ENCODE data around the gene PTPRN2. TPM values are rescaled to one million over a fixed set of nuclear protein-coding genes. Genes with fewer than 3 reads are reported as not detected.

The PTPRN2 gene
- total RNA-seq, 1 experiment from 2014 or later = 0.16 TPM

- no peak for DNase-seq (ENCODE audit: low read depth, low spot score)
- in situ Hi-C loops (cut with HindIII; ENCODE audit: low pct_unique_long_range_greater_than_20kb, low sequenced_read_pairs) = no loop called here
Observed at GRCh38 chr7:158019726-158020705, 567.6 kb downstream of the PTPRN2 start.

DNA sequence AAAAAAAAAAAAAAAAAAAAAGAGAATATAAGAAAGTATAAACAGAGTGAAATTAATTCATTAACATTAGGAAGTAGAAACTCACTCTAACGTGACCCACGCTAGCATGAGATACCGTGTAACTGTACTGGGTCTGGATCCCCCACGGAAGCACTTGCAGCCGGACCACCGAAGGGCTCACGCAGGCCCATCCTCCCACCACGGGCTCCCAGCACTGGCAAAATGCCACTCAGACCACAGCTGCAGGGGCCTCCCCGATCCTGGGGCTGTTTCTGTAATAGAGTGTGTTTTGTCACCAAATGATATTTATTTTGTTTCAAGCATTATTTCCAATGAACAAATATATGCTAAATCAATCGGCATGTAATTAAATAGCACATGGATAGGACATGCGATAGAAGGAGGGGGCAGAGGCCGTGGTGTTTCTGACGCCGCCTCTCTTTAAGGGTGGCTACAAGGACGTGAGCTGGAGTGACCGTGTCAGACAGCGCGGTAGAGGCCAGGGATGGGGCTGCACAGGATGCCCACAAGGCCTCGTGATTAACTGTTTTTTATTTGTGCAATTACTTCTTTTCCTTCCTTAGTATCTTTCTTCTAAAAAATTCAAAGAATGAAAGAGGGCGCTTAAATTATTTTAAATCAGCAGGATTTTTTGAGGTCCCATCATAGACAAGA is 568.5 kb downstream of the PTPRN2 start:
- in situ Hi-C loops (cut with HindIII; ENCODE audit: low pct_unique_long_range_greater_than_20kb, low sequenced_read_pairs) = no loop called here
- DNase-seq (ENCODE audit: low read depth, low spot score) = no peak

DNA sequence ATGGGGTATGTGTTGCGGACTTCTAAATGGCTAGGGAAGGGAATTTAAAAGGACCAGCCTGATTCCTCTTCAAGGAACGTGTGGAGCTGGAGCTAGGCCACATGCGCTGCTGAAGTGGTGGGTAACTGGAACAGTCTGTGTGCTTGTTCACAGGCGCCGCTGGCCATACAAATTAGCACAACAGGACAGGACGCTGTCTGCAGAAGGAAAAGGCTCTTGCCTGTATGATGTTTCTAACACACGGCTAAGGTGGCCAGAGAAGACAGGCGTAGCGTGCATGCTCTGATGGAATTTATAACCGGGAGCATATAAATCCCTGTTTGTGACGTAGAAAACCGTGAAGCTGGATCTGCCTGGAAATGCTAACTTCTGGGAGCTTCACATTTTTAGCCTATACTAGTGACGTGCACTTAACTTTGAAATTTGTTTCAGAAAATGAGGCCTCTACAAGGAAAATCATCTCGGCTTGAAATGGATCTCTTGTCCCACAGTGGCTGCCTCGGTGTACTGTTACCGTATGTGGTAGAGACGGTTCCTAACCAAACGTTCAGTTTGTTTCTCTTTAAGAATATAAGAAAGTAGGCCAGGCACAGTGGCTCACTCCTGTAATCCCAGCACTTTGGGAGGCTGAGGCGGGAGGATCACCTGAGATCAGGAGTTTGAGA is 569.4 kb downstream of the PTPRN2 start:
- in situ Hi-C loops (cut with HindIII; ENCODE audit: low pct_unique_long_range_greater_than_20kb, low sequenced_read_pairs) = no loop called here

DNA sequence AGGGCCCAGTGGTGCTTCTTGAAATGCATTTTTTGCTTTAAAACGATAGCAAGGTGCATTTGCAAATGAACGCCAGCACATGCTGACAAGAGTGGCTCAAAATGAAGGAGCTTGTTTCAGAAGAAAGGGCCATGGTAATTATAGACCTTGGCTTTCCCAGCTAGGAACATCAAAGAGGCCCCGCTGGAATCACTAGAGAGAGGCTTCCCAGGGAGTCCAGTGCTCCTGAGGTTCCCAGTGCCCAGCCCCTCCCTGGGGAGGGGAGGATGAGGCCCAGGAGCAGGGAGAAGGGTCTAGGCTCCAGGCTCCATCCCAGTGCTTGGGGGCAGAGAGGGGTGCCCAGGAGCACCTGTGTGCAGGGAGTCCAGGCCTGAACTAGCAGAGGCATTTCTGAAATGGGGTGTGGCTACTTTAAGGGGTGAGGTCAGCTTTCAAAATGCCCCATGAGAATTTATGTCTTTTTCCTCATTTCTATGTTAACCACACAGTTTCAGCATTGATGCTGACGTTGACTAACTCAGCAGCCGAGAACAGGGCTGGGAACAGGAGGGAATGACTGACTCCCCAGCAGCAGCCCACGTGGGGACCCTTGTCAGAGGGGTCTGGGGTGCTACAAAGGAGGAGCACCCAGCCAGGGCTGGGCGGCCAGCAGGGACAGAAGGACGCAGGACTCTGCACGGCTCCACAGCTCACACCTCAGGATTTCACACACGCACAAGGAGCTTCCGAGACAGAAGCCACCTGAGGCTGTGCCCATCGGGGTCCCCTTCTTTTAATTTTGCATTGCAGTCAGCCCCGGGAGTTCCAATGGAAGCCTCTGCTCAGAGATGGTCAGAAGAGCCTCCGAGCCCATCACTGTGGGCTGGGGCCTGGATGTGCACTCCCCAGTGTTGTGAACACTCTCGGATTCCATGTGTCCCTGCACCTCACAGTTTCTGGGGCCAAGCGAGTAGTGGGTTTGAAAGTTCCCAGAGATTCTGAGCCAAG is 570.2 kb downstream of the PTPRN2 start:
- in situ Hi-C loops (cut with HindIII; ENCODE audit: low pct_unique_long_range_greater_than_20kb, low sequenced_read_pairs) = no loop called here
- DNase-seq (ENCODE audit: low read depth, low spot score) = no peak

More for the DNA sequence above, 569.4 kb downstream of the PTPRN2 start:
- DNase-seq (ENCODE audit: low read depth, low spot score) = no peak

DNA sequence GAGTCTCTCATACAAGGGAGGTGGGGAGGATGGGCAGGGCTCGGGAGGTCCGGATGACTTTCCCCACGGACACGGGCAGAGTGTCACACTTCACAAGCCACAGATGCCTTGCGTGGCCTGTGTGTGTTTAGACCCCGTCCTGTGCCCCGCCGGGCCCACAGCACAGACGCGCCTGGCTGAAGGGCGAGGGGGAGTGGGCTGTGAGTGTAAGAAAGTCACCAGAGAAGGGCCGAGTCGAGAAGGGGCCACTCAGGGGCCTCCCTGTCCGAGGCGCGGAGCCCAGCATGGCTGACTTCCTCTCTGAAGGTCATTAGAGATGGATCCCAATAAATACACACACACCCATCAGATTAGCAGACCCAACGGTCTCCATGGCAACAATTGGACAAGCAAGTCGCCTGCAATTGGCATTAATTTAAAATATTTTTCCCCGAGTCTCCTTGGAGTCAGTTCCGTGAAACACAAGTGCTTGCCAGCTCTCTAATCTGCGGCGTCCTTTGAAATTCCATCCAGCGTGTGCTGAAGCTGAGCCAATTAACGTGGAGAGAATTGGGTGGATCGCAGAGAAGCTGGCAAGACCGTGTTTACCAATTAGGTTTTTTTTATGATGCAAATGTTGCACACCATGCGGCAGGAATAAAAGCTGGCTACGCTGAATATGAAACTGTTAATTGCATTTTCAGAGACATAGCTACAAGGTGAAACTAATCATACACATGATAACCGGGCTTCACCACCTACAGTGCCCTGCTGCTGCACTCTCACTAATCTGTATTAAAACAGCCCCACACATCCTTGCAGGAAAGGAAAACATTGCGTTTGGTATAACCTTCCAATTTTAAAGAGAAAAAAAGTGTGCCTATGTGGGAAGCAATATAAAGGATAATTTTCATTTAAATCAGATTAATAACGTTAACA is 571.2 kb downstream of the PTPRN2 start:
- DNase-seq (ENCODE audit: low read depth, low spot score) = no peak
- in situ Hi-C loops (cut with HindIII; ENCODE audit: low pct_unique_long_range_greater_than_20kb, low sequenced_read_pairs) = no loop called here

DNA sequence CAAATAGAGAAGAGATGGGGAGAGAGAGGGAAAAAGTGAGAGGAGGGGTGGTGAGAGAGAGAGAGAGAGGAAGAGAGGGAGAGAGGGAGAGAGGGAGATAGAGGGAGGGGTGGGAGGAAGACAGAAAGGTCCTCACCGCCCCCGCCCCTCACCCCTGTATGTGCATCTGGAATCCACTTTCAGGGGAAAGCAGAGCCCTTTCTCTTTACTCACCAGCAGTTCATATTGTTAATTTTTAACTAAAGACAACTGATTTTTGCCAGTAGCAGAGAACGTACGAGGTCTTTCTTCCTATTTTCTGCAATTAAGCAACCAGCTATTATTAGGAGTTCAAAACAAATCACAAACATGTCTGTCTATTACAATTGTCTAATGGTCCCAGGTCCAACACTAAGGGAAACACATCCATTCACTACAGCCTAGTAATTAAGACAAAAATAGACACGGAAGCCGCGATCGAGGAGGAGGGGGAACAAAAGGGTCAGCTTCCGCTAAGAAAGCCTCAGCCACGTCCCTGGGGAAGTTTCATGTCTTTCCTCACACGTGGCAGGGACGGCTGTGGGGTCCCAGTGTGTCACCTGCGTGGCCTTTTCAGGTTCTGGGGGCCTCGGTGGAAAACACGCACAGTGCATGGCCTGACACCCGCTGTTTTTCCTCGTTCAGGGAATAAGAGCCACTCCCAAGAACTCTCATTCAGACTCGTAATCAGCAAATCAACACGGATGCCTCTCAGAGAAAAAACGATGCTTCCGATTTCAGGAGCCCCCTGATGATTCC is 572.0 kb downstream of the PTPRN2 start:
- in situ Hi-C loops (cut with HindIII; ENCODE audit: low pct_unique_long_range_greater_than_20kb, low sequenced_read_pairs) = no loop called here
- no peak for DNase-seq (ENCODE audit: low read depth, low spot score)

DNA sequence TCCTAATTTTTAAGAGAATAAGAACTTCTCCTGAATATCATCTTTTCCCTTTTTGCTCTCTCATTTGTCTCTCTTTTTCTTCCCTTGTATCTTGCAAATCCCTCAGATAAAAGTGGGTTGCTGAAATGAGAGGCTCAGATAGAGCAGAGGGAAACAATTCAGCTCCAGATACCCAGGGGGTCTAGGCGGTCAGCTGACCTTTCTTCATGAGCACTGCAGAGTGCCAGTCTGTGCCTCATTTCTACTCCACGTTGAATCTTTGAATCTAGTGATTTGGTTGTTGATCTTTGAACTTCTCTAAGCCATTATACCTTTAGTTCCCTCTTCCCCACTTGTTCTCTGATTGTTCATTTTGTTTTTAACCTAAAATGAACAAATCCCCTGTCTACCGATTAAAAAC is 572.6 kb downstream of the PTPRN2 start:
- no peak for DNase-seq (ENCODE audit: low read depth, low spot score)
- in situ Hi-C loops (cut with HindIII; ENCODE audit: low pct_unique_long_range_greater_than_20kb, low sequenced_read_pairs) = no loop called here

DNA sequence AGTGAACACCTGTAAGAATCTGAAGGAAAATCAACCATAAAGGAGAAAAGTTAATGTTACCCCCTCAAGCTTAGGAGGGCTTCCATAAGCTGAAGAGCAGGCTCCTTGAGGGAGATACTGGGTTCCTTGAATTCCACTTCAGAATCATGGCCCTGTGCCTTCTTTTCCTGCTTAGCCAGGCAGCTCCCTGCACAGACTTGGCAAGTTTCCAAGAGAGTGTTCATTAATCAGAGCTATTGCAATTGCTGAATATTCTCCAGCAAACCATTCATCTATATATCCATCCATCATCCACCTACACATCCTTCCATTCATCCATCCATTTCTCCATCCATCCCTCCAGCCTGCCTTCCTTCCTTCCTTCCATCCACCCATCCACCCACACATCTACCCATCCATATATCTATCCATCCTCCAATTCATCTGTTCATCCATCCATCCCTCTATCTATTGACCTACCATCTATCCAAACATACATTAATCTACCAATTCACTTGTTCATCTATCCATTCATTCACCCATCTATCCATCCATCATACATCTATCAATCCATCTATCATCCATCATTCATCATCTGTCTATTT is 574.4 kb downstream of the PTPRN2 start:
- in situ Hi-C loops (cut with HindIII; ENCODE audit: low pct_unique_long_range_greater_than_20kb, low sequenced_read_pairs) = no loop called here

GRCh38 chr7:158011941-158012340 is 575.7 kb downstream of the PTPRN2 start:
- DNase-seq (ENCODE audit: low read depth, low spot score) = no peak
- in situ Hi-C loops (cut with HindIII; ENCODE audit: low pct_unique_long_range_greater_than_20kb, low sequenced_read_pairs) = no loop called here

More for the DNA sequence above, 574.4 kb downstream of the PTPRN2 start:
- DNase-seq (ENCODE audit: low read depth, low spot score) = no peak

DNA sequence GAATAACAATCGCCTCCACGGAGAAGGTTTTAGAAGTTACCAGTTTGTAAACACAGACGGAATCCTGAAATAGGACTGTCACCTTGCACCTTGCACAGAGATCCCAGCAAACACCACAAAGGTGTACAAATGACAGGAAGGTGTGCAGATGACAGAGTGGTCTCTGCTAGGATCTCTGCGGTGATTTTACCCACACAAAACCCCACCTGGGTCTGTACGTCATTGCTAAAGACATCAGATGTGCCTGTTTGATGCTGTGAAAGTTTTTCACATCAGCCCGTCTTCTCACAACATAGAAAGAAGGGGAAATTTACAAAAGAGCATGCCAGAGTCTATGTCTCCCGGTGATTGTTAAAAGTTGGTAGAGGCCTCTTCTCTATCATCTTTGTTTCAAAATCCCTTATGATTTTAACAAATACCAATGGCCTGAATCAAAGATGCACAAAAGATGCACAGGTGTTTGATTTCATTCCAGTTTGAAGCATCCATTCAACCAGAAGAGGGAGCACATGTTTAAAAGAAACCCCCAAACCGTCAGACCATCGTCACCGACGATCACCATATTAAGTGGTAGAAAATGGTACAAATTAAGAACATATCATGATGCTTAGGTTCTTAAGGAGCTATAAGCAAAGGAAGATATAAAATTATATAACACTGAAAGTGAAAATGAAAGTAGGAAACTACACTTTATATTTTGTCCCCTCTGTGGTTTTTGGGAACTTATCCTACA is 576.5 kb downstream of the PTPRN2 start:
- DNase-seq (ENCODE audit: low read depth, low spot score) = no peak

DNA sequence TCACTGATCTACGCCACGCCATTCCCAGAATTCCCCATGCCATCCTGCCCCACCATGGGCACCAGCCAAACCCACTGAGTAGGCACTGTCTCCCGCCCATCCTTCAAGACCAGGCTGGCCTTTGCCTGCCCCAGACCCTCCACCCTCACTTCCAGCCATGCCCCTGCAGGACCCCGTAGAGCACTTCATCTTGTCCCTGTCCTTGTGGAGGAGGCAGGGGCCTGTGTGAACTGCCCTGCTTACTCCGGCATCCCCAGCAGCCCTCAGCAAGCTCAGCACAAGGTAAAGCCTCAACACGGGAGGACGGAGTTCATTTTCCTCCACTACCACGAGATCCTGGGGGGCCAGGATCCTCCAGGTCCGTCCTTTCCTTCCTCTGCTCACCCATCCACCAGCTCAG is 577.7 kb downstream of the PTPRN2 start:
- DNase-seq (ENCODE audit: low read depth, low spot score) = no peak
- in situ Hi-C loops (cut with HindIII; ENCODE audit: low pct_unique_long_range_greater_than_20kb, low sequenced_read_pairs) = no loop called here

More for the DNA sequence above, 576.5 kb downstream of the PTPRN2 start:
- in situ Hi-C loops (cut with HindIII; ENCODE audit: low pct_unique_long_range_greater_than_20kb, low sequenced_read_pairs) = no loop called here

DNA sequence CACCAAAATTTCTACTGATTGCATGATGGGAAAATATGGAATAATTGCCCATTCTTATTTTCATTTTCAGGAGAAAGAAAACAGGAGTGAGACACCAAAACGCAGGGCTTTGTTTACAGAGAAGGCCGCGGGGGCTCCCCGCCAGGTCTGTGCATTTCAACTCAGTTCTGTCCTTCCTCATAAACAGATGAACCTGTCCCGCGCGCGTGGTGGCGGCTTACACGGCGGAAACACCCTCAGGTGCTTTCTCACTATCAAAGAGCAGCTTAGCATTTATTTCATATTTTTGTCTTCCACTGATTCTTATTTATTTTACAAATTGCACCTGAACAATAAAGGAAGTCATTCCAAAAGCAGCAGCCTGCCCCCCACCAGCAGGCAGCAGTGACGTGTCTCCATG is 579.4 kb downstream of the PTPRN2 start:
- in situ Hi-C loops (cut with HindIII; ENCODE audit: low pct_unique_long_range_greater_than_20kb, low sequenced_read_pairs) = no loop called here
- DNase-seq (ENCODE audit: low read depth, low spot score) = no peak

- in situ Hi-C loops (cut with HindIII; ENCODE audit: low pct_unique_long_range_greater_than_20kb, low sequenced_read_pairs) = no loop called here
- DNase-seq (ENCODE audit: low read depth, low spot score) = no peak
Observed at GRCh38 chr7:158007697-158008257, 579.8 kb downstream of the PTPRN2 start.

Data from SK-MEL-5 (cell line).